EH (cell line): Measurements from ENCODE around the gene USP34.
"Not testable (repeated sequence)": the region's sequence is repeated elsewhere in the genome, so short reads cannot be mapped to it uniquely, and the experiment has no call there.

ENCODE experiments used
- DNase-seq: peaks from one replicate; pipeline ENCODE4 v3.0.0-alpha.2; 2015; ENCODE audit warnings: low read depth

Gene USP34, protein sequence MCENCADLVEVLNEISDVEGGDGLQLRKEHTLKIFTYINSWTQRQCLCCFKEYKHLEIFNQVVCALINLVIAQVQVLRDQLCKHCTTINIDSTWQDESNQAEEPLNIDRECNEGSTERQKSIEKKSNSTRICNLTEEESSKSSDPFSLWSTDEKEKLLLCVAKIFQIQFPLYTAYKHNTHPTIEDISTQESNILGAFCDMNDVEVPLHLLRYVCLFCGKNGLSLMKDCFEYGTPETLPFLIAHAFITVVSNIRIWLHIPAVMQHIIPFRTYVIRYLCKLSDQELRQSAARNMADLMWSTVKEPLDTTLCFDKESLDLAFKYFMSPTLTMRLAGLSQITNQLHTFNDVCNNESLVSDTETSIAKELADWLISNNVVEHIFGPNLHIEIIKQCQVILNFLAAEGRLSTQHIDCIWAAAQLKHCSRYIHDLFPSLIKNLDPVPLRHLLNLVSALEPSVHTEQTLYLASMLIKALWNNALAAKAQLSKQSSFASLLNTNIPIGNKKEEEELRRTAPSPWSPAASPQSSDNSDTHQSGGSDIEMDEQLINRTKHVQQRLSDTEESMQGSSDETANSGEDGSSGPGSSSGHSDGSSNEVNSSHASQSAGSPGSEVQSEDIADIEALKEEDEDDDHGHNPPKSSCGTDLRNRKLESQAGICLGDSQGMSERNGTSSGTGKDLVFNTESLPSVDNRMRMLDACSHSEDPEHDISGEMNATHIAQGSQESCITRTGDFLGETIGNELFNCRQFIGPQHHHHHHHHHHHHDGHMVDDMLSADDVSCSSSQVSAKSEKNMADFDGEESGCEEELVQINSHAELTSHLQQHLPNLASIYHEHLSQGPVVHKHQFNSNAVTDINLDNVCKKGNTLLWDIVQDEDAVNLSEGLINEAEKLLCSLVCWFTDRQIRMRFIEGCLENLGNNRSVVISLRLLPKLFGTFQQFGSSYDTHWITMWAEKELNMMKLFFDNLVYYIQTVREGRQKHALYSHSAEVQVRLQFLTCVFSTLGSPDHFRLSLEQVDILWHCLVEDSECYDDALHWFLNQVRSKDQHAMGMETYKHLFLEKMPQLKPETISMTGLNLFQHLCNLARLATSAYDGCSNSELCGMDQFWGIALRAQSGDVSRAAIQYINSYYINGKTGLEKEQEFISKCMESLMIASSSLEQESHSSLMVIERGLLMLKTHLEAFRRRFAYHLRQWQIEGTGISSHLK (N-terminal part only)

DNA sequence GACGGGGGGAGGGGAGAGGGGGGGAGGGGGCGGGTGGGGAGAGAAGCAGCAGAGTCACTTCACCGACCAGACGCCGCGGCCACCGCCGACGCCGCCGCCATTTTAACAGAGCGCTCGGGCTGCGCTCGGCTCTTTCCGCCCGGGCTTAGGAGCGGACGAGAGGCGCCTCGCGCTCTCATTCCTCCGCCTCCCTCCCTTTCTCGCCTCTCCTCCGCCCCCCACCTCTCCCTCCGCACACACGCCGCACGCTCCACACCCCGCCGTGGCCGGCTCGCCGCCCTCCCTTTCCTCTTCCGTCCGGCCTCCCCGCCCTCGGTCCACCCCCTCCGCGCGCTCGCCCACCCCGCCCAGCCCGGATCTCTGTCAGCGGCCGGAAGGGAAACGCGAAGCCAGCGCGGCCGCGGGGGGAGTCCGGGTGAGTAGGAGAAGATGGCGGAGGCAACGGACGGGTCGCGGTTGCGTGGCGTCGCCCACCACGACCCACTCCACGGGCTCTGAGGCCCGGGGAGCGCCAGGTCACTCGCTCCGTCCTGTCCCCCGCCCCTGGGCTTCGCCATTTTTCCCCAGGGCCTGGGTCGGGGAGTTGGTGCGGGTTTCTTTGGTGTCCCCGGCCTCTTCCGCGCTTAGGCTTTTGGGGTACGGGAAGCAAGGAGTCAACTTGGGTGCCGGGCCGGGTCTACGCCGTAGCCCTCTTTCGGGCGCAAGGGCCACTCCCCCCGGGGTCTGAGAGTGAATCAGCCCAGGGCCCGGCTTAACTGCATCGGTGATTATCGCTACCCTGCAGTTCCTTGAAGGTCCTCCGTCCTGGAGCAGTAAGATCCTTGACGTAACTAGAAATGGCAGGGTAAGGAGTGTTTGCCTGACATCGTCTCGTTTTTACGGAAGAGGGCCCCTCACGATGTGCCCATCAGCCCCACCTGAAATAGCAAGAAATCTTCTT is at the start of gene USP34:
USP34 (minus strand) TSS at position 123 of the 940 bp plus-strand sequence. CDS start 395 bp downstream, outside the sequence.
- DNase-seq = peak; percentile 97

DNA sequence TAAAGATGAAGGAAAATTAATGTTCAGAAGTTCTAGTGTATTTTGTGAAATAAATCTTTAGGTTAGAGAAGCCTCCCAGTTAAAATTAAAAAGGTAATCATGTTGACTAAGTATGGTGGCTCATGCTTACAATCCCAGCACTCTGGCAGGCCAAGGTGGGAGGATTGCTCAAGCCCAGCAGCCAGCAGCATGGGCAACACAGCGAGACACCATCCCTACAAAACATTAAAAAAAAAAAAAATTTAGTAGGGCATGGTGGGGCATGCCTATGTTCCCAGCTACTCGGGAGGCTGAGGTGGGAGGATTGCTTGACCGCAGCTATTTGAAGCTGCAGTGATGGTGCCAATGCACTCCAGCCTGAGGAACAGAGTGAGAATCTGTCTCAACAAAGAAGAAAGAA is 49.4 kb upstream of the USP34 start:
- no peak for DNase-seq

DNA sequence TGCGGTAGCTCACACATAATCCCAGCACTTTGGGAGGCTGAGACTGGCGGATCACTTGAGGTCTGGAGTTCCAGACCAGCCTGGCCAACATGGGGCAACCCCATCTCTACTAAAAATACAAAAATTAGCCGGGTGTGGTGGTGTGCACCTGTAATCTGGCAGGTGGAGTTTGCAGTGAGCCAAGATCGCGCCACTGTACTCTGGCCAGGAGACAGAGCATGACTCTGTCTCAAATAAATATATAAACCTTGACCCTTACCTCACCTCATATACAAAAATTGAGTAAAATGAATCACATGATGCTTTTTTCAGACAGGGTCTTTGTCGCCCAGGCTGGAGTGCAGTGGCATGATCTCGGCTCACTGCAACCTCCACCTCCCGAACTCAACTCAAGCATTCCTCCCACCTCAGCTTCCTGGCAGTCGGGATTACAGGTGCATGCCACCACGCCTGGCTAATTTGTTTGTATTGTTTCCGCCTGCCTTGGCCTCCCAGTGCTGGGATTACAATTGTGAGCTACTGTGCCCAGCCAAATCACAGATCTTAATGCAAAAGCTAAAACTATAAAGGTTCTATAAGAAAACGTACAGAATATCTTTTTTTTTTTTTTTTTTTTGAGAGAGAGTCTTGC is 42.0 kb upstream of the USP34 start:
- DNase-seq = no peak

DNA sequence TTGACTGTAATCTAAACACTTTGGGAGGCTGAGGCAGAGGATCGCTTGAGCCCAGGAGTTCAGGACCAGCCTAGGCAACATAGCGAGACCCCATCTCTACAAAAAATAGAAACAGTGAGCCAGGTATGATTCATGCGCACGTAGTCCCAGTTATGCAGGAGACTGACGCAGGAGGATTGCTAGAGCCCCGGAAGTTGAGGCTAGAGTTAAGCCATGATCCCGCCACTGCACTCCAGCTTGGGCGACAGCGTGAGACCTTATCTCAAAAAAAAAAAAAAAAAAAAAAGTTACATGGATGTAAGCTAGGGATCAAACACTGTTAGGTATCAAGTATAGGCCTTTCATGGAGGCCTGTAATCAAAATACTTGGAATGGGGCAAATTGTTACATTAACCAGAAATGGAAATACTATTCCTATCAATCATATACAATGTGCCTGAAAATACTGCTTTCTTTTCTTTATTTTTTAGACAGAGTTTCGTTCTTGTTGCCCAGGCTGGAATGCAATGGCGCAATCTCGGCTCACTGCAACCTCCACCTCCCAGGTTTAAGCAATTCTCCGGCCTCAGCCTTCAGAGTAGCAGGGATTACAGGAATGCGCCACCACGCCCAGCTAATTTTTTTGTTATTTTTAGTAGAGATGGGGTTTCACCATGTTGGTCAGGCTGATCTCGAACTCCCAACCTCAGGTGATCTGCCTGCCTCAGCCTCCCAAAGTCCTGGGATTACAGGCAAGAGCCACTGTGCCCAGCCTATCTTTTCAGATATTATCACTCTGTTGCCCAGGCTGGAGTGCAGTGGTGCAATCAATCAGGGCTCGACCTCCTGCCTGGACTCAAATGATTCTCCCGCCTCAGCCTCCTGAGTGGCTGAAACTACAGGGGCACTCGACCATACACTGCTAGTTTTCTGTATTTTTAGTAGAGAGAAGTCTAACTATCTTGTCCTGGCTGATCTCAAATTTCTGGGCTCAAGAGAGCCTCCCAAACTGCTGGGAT is 40.1 kb upstream of the USP34 start:
- no peak for DNase-seq

DNA sequence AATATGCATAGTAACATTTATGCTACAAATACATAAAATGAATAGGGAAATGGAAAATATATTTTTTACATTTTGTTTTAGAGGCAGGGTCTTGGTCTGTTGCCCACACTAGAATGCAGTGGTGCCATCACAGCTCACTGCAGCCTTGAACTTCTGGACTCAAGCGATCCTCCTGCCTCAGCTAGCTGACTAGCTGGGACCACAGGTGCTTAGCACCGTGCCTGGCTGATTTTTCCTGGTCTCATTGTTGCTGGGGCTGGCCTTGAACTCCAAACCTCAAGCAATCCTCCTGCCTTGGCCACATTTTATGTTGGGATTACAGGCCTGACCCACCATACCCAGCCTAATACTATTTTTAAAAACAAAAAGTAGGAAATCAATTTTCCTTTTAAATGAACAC is 34.1 kb upstream of the USP34 start:
- no peak for DNase-seq

DNA sequence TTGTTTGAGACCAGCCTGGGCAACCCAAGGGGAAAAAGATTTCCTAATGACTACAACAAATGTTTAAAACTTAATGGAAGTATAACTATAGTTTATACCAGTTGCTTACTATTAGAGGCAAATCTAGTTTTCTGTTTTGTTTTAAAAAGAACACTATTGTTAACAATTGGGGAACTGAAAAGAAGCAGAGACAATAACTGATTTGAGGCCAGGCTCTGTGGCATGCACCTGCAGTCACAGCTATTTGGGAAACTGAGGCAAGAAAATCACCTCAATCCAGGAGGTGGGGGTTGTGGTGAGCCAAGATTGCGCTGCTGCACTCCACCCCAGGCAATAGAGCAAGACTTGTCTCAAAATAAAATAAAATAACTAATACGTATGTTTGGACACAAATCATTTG is 28.2 kb upstream of the USP34 start:
- DNase-seq = no peak

DNA sequence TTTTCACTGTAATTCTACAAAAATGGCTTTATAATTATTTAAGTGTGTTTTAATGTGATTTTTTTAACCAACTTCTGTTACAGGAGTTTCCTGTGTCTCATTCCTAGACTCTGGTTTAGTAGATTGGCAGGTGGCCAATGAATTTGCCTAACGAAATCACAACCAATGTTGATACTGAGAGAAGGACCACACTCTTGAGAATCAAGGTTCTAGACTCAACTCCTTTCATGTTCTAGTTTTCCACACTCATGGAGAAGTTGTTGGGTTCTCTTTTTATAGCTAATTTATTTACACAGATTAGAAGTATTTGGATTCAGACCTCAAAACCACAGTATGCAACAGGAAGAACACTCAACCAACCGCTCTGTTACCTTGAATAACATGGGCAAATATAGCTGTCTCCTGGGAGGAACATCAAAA is 22.6 kb upstream of the USP34 start:
- peak; percentile 46 for DNase-seq

DNA sequence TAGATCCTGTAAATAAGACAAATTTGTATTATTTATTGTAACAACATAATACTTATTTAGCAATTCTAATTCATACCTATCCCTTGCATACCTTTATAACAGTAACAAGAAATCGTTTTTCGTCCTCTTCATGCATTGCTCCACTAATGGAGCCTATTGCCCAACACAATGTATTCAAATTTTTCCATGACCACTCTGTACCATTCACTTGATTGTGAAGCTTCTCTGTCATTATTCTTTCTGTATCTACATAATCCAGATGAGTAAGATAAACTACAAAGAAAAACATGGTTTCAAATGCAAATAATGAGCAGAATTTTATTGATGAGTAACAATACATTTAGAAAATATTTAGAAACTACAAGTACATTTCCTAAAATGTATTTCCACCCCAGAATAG is 21.6 kb upstream of the USP34 start:
- no peak for DNase-seq

DNA sequence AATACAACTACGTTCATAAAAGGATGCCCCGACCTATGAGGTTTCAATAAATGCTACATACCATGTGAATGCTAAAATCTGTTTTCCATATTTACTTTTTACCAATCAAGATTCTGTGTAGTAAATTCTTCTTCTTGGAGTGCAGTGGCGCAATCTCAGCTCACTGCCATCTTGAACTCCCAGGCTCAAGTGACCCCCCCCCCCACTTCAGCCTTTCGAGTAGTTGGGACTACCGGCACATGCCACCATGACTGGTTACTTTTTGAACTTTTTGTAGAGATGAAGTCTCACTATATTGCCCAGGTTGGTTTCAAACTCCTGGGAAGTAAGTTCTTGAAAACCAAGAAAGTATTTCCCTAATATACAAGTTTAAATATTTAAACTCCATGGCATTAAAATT is 14.4 kb upstream of the USP34 start:
- no peak for DNase-seq

DNA sequence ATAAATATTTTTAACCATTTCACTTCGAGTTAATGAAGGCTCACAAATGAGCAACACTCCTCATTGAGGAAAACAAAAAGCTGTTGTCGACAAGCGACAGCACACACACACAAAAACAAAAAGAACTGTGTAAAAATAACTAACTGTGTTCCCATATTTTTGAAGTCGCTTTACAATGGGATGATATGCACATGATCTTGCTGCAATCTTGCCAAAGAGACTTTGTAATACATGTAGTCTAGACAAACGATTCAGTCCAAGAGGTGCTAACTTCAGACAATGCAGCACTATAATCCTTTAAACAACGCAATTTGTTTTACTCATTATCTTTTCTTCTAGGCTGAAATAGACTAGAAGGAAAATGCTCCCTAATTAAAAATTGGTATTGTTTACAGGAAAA is 7.2 kb upstream of the USP34 start:
- no peak for DNase-seq

DNA sequence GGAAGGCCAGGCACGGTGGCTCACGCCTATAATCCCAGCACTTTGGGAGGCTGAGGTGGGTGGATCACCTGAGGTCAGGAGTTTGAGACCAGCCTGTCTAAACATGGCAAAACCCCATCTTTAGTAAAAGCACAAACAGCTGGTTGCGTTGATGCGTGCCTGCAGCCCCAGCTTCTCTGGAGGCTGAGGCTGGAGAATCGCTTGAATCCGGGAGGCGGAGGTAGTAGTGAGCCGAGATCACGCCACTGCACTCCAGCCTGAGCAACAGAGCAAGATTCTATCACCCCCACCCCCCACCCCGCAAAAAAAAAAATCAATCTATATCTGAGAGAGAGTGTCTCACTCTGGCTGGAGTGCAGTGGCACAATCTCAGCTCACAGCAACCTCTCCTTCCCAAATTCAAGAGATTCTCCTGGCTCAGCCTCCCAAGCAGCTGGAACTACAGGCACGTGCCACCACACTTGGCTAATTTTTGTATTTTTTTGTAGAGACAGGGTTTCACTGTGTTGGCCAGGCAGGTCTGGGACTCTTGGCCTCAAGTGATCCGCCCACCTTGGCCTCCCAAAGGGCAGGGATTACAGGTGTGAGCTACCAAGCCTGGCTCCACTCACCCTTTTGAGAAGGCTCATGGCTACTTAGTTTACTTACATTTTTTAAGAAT is 6.2 kb upstream of the USP34 start:
- not testable (repeated sequence) for DNase-seq

DNA sequence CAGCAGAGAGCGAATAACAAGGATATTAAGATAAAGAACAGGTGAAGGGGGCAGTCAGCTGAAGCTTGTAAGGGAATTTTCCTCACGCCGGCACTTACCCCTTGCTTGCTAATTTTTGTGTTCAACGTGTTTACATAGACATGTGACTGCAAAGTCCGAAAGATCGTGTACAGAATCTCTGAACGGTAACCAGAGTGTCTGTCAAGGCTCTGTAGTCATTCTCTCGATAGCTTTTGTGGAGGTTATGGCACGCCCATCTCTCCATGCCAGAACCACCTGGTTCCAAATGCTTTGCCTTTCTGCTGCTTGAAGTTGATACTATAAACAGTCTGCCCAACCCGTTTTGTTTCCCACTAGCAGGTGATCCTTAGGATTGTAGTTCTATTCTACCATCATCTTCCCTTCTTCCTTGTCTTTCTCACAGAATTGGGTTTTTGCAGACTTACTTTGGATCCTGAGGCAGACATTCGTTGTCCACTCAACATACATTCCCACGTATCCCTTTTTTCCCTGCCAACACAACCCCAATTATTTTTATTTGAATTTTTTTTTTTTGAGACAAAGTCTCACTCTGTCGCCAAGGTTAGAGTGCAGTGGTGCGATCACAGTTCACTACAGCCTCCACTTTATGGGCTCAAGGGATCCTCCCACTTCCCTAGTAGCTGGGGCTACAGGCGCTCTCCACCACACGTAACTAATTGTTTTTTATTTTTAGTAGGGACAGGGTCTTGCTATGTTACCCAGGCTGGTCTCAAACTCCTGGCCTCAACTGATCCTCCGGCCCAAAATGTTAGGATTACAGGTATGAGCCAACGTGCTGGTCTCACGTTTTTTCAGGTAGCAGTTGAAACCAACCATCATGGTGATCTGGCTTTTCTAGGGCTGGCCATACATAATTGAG is 1.3 kb upstream of the USP34 start:
- peak; percentile 34 for DNase-seq

DNA sequence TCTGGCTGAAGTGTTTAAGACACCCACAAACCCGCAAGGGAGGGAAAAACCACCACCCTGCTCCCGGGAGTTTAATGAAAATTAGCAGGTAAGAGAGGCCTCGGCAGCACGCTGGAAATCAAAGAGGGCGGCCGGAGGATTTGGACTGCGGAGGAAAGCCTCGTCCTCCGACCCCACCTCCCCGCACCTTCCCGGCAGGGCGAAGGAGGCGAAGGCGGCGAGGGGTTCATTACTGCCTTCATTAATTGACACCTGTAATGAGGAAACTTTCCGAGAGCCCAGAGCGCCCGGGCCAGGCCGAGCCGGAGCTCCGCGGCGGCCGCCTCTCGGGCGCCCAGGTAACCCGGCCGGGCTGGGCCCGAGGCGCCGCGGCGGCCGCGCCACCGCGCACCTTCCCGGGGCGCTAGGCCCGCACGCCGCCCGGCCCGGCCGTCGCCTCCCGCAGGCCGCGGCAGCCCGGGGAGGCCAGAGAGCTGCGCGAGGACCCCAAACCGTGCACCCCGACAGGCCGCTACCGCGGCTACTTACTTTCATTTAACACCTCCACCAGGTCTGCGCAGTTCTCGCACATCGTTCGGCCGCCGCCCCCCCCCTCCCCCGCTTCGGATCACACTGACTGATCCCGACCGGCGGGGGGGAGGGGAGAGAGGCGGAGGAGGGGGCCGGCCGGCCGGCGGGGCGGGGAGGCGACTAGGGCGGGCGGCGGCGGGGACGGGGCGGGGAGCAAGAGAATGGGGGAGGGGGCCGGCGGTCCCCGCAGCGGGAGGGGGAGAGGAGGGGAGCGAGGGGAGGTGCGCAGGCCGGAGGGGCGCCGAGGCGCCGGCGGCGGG is 550 bp downstream of the USP34 start:
- DNase-seq = peak; percentile 81

DNA sequence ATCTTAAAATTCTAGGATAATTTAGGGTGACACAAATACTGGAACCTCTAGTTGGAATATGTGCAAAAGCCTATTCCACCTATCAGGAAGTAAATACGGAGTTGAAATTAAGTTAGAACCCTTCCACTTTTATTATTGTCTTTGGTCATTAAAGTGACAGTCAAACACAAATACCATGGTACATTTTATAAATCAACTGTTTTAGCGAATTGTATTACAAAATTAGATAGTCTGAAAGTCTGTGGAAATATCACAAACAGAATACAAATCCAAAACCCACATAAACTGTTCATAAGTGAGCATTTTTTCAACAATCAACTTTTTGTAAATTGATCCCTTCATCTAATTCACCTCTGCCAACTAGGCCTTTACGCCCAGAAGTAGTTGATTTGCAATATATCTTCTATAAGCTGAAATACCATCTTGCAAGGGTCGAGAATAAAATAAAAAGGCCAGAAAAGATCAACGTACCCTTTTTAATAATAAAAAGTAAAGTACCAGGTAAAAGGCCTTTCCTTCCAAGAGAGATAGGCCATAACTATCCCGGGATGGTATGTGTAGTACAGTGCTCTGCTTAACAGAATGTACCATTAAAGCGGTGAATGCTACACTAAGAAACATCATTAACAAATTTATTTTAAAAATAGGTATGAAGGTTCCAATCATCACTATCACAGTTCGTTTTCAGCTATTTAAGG is 1.3 kb downstream of the USP34 start:
- DNase-seq = peak; percentile 30

DNA sequence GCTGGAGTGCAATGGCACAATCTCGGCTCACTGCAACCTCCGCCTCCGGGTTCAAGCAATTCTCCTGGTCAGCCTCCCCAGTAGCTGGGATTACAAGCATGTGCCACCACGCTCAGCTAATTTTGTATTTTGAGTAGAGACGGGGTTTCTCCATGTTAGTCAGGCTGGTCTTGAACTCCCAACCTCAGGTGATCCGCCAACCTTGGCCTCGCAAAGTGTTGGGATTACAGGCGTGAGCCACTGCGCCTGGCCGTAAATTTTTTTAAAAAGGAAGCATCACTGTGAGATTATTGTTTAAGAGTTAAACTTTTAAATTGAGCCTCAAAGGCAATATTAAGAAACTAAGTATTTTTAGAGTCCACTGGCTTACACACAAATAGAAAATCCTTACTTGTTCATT is 2.7 kb downstream of the USP34 start:
- not testable (repeated sequence) for DNase-seq

DNA sequence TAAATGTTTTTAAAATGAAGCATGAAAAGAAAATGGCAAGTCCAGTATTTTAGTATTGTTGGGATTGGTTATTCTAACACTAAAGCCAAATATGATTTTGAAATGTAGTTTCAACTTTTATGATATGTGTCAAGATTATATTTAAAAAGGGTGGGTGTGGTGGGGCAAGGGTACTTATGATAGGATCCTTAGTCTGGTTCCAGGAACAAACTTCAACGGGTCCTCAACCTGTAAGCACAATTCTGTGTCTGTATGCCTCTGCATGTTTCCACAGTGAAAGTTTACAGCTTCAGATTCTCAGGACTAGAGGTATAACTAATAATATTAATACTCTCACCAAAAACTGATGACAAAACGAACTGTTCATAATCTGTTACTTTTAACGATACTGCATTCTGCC is 5.8 kb downstream of the USP34 start:
- DNase-seq = no peak
